ENCODE results near the gene DNPH1.

DNA sequence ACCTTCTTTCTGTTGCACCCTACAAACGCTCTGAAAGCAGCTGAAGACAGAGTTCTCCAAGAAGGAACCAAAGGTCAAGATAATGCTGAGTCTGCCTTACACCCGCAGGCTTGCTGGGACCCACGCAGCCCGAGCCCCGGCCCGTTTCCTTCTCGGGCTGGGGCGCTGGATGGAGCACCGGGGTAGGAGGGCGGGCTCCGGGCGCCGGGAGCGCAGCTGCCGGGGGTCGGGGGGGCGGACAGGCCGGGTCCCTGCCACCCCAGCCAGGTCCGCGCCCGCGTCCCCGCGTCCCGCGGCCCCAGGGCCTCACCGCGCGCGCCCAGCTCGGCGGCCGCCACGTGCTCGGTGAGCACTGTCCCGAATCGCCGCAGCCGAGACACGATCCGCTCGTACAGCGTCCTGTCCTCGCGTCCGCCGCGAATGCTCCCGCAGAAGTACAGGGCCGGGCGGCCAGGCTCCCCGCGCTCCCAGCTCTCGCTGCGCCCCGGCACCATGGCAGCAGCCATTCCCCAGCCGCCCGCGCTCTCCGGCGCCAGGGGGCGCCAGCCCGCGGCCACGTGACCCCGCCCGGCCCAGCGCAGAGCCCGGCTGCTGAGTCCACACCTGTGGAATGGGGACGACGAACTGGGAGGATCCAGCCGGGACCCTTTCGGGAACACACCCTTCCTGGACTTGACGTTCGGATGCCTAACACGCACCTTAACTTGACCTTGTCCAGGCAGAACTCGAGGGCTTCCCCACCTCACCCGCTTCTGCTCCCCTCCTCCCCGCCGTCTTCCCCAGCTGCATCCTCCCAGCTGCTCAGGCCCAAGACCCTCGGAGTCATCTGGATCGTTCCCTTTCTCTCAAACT is at the start of gene DNPH1:
- TF ChIP-seq, protein P1, sequence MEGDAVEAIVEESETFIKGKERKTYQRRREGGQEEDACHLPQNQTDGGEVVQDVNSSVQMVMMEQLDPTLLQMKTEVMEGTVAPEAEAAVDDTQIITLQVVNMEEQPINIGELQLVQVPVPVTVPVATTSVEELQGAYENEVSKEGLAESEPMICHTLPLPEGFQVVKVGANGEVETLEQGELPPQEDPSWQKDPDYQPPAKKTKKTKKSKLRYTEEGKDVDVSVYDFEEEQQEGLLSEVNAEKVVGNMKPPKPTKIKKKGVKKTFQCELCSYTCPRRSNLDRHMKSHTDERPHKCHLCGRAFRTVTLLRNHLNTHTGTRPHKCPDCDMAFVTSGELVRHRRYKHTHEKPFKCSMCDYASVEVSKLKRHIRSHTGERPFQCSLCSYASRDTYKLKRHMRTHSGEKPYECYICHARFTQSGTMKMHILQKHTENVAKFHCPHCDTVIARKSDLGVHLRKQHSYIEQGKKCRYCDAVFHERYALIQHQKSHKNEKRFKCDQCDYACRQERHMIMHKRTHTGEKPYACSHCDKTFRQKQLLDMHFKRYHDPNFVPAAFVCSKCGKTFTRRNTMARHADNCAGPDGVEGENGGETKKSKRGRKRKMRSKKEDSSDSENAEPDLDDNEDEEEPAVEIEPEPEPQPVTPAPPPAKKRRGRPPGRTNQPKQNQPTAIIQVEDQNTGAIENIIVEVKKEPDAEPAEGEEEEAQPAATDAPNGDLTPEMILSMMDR (IDR thresholded peaks at IDR 0.05), result peak; percentile 88 to 94 (median 91)
- no peak for TF ChIP-seq POLR2A (IDR thresholded peaks at IDR 0.05)
